Measurements from ENCODE around the gene DMD. TPM values are rescaled to one million over a fixed set of nuclear protein-coding genes. Genes with fewer than 3 reads are reported as not detected.

Gene DMD
- total RNA-seq, 1 experiment from 2014 or later, result 2.2 TPM

GRCh38 chrX:31921236-31921635 lies 1290.1 kb downstream of the DMD start:
- no peaks in the 10 kb centered on the region for H3K4me1 ChIP-seq (ENCODE audit: control insufficient read depth, insufficient read depth, low read length)
- intact Hi-C loops (cut with micrococcal nuclease; ENCODE audit: unreplicated experiment), result no loop called here
- no TSS peak for BruUV-seq (replicated peaks)
- no peaks in the 10 kb centered on the region for H3K27me3 ChIP-seq (ENCODE audit: control insufficient read depth, insufficient read depth, low read length)
- POLR2A ChIA-PET, result no interaction called here
- ATAC-seq, result no peak
- CTCF ChIA-PET, result no interaction called here
- H3K9me3 ChIP-seq (ENCODE audit: control insufficient read depth, insufficient read depth, low read depth, low read length), result no peaks in the 10 kb centered on the region
- TF ChIP-seq TCF7L2 (IDR thresholded peaks at IDR 0.05; ENCODE audit: low read depth, low read length), result no peak
- no peak for TF ChIP-seq REST (IDR thresholded peaks at IDR 0.05; ENCODE audit: insufficient read depth in 1 of 2, low read depth in 2 of 2, low read length in 1 of 2)
- TF ChIP-seq POLR2AphosphoS5 (IDR thresholded peaks at IDR 0.05; ENCODE audit: low read depth, low read length), result no peak
- TF ChIP-seq SIN3A (IDR thresholded peaks at IDR 0.05; ENCODE audit: borderline replicate concordance, insufficient read depth, low read depth, low read length), result no peak
- no peak for TF ChIP-seq CTCF (IDR thresholded peaks at IDR 0.05)
- in situ Hi-C loops (cut with HindIII; ENCODE audit: low pct_unique_long_range_greater_than_20kb, low sequenced_read_pairs), result no loop called here
- no peak overlapping the region for H3K27ac ChIP-seq (ENCODE audit: low read length)
- no peak overlapping the region for H3K4me3 ChIP-seq (ENCODE audit: low read depth in 2 of 2, low read length in 2 of 2)
- DNase-seq (ENCODE audit: low read depth, low spot score), result no peak
- H3K36me3 ChIP-seq (ENCODE audit: control insufficient read depth, insufficient read depth, low read length), result no peaks in the 10 kb centered on the region

GRCh38 chrX:31909850-31910572 lies 1301.3 kb downstream of the DMD start:
- ChIA-PET POLR2A (no interaction called here), CTCF (no interaction called here)
- no TSS peak for BruUV-seq (replicated peaks)
- intact Hi-C loops (cut with micrococcal nuclease; ENCODE audit: unreplicated experiment), result no loop called here
- ATAC-seq, result no peak
- no peak overlapping the region for H3K27ac ChIP-seq (ENCODE audit: low read length)
- H3K9me3 ChIP-seq (ENCODE audit: control insufficient read depth, insufficient read depth, low read depth, low read length), result no peaks in the 10 kb centered on the region
- H3K4me3 ChIP-seq (ENCODE audit: low read depth in 2 of 2, low read length in 2 of 2), result no peak overlapping the region
- TF ChIP-seq CTCF (IDR thresholded peaks at IDR 0.05) (no peak), SIN3A (IDR thresholded peaks at IDR 0.05; ENCODE audit: borderline replicate concordance, insufficient read depth, low read depth, low read length) (no peak), REST (IDR thresholded peaks at IDR 0.05; ENCODE audit: insufficient read depth in 1 of 2, low read depth in 2 of 2, low read length in 1 of 2) (no peak), POLR2AphosphoS5 (IDR thresholded peaks at IDR 0.05; ENCODE audit: low read depth, low read length) (no peak), TCF7L2 (IDR thresholded peaks at IDR 0.05; ENCODE audit: low read depth, low read length) (no peak)
- in situ Hi-C loops (cut with HindIII; ENCODE audit: low pct_unique_long_range_greater_than_20kb, low sequenced_read_pairs), result no loop called here
- no peaks in the 10 kb centered on the region for H3K4me1 ChIP-seq (ENCODE audit: control insufficient read depth, insufficient read depth, low read length)
- DNase-seq (ENCODE audit: low read depth, low spot score), result no peak
- H3K36me3 ChIP-seq (ENCODE audit: control insufficient read depth, insufficient read depth, low read length), result no peaks in the 10 kb centered on the region
- no peaks in the 10 kb centered on the region for H3K27me3 ChIP-seq (ENCODE audit: control insufficient read depth, insufficient read depth, low read length)

Data from Panc1 (cell line).